HepG2 (cell line): Measurements from ENCODE around the gene DNMT3L. TPM values are rescaled to one million over a fixed set of nuclear protein-coding genes. Genes with fewer than 3 reads are reported as not detected.

Experiments used
- ATAC-seq: fragments of 200-7000 bp; cut with Tn5 transposase; 3 replicates; pipeline ENCODE4 v1.9.1; 2020; ENCODE audit warnings: mild to moderate bottlenecking, moderate library complexity
- BruUV-seq: library from RNA; stranded (reverse); fragments of 400-500 nt; replicated peaks from 2 replicates; lab custom pipeline; 2021; lab: Mats Ljungman, UMichigan
- CTCF ChIA-PET: fragments of 300-600 bp; formaldehyde crosslinking; extraction: SDS; loops from one replicate; lab custom pipeline; 2021; ENCODE audit warnings: low total read pairs, inconsistent platforms, low intra/inter-chr PET ratio; lab: Yijun Ruan, JAX
- POLR2A ChIA-PET: fragments of 350-600 bp; sonication (Branson Sonifier 250); formaldehyde crosslinking; loops from one replicate; lab custom pipeline; 2020; ENCODE audit warnings: antibody characterized with exemption, inconsistent platforms; lab: Yijun Ruan, JAX
- DNase-seq: peaks from one replicate; pipeline ENCODE4 v3.0.0-alpha.2; 2015; ENCODE audit warnings: low spot score
- FAIRE-seq: peaks from 3 replicates; lab custom pipeline; 2011; peaks lifted over from hg19 to GRCh38; lab: Jason Lieb, UNC
- H2AFZ ChIP-seq: one replicate; pipeline ENCODE4 v1.6.1; 2011; ENCODE audit warnings: low read length, inconsistent platforms
- H3K27ac ChIP-seq: fragments of 300-600 bp; 3 replicates; pipeline ENCODE4 v1.8.0; 2011; ENCODE audit warnings: mixed run types, mild to moderate bottlenecking, mixed read lengths, low read length, inconsistent platforms; ENCODE audit not compliant: insufficient read depth; ENCODE audit errors: extremely low read length
- H3K27me3 ChIP-seq, 2 experiments: fragments of 200-600 bp in 1 of 2; 2 replicates in 1 of 2; 3 replicates in 1 of 2; pipeline versions ENCODE4 v1.6.0 to v1.8.0; 2011; ENCODE audit warnings: low read length in 2 of 2, mild to moderate bottlenecking in 2 of 2, moderate library complexity in 2 of 2, inconsistent platforms in 1 of 2; ENCODE audit not compliant: insufficient read depth in 2 of 2, control insufficient read depth in 1 of 2
- H3K36me3 ChIP-seq, 2 experiments: fragments of 200-600 bp in 1 of 2; replicated peaks in 1 of 2; 2 replicates in 1 of 2; 3 replicates in 1 of 2; pipeline versions ENCODE4 v1.5.1 to v1.8.0; 2011; ENCODE audit warnings: low read length in 2 of 2, inconsistent platforms in 1 of 2; ENCODE audit not compliant: insufficient read depth in 2 of 2, control insufficient read depth in 1 of 2
- H3K4me1 ChIP-seq: 2 replicates; pipeline ENCODE4 v1.5.1; 2012; ENCODE audit warnings: low read length, inconsistent platforms; ENCODE audit not compliant: insufficient read depth
- H3K4me2 ChIP-seq: 2 replicates; pipeline ENCODE4 v1.6.0; 2011; ENCODE audit warnings: low read depth, low read length, inconsistent platforms
- H3K4me3 ChIP-seq, 3 experiments: fragments of 200-600 bp in 1 of 3; sonication (generic), shearing (Covaris generic) in 1 of 3; replicated peaks in 1 of 3; 2 replicates each; pipeline ENCODE4 v1.5.1; 2011 to 2016; ENCODE audit warnings: low read length in 3 of 3, inconsistent platforms in 2 of 3, low read depth in 2 of 3, mild to moderate bottlenecking in 2 of 3, control low read depth in 1 of 3, mixed read lengths in 1 of 3; ENCODE audit not compliant: insufficient read depth in 1 of 3
- H3K79me2 ChIP-seq: one replicate; pipeline ENCODE4 v1.6.1; 2011; ENCODE audit warnings: low read length, inconsistent platforms; ENCODE audit not compliant: insufficient read depth
- H3K9ac ChIP-seq: 2 replicates; pipeline ENCODE4 v1.6.0; 2011; ENCODE audit warnings: mild to moderate bottlenecking, low read depth, low read length, inconsistent platforms; ENCODE audit not compliant: insufficient read depth
- H3K9me3 ChIP-seq: 2 replicates; pipeline ENCODE4 v1.5.1; 2012; ENCODE audit warnings: mild to moderate bottlenecking, low read length
- H4K20me1 ChIP-seq: 2 replicates; pipeline ENCODE4 v1.6.0; 2011; ENCODE audit warnings: inconsistent platforms, mild to moderate bottlenecking, low read length, moderate library complexity; ENCODE audit not compliant: insufficient read depth
- ERF ChIP-seq: IDR thresholded peaks from 2 replicates; pipeline ENCODE4 v1.6.1; 2018; ENCODE audit warnings: missing biosample characterization, missing genetic modification reagents
- HOXA3 ChIP-seq: sonication (generic); formaldehyde crosslinking; IDR thresholded peaks from 2 replicates; pipeline ENCODE4 v1.5.0; 2020; ENCODE audit warnings: missing genetic modification reagents
- MAF1 ChIP-seq: sonication (generic); formaldehyde crosslinking; IDR thresholded peaks from 2 replicates; pipeline ENCODE4 v1.5.0; 2020; ENCODE audit warnings: missing genetic modification reagents, borderline replicate concordance
- SOX13 ChIP-seq, 3 experiments: fragments of 450-650 bp in 1 of 3; sonication (generic) in 1 of 3; formaldehyde crosslinking in 1 of 3; IDR thresholded peaks in 2 of 3; conservative IDR thresholded peaks in 1 of 3; 2 replicates each; pipeline versions ENCODE4 v1.5.0 to v1.6.1; 2016 to 2020; ENCODE audit warnings: antibody characterized with exemption in 1 of 3, mild to moderate bottlenecking in 1 of 3, missing compliant biosample characterization in 1 of 3, missing genetic modification reagents in 1 of 3, moderate library complexity in 1 of 3
- TEAD3 ChIP-seq: optimal IDR thresholded peaks from 2 replicates; pipeline ENCODE3; 2016; ENCODE audit warnings: borderline replicate concordance
- XBP1 ChIP-seq: sonication (generic); formaldehyde crosslinking; IDR thresholded peaks from 2 replicates; pipeline ENCODE4 v1.5.0; 2020; ENCODE audit warnings: missing genetic modification reagents
- ZNF17 ChIP-seq: sonication (generic); formaldehyde crosslinking; IDR thresholded peaks from 2 replicates; pipeline ENCODE4 v1.5.0; 2020; ENCODE audit warnings: mild to moderate bottlenecking, missing genetic modification reagents
- ZNF33B ChIP-seq: sonication (generic); formaldehyde crosslinking; IDR thresholded peaks from 2 replicates; pipeline ENCODE4 v1.5.1; 2020; ENCODE audit warnings: mild to moderate bottlenecking, missing genetic modification reagents
- ZNF563 ChIP-seq: sonication (generic); formaldehyde crosslinking; IDR thresholded peaks from 2 replicates; pipeline ENCODE4 v1.8.0; 2022; ENCODE audit warnings: mild to moderate bottlenecking, moderate library complexity, missing genetic modification reagents
- ZNF749 ChIP-seq: sonication (generic); formaldehyde crosslinking; IDR thresholded peaks from 2 replicates; pipeline ENCODE4 v1.8.0; 2022; ENCODE audit warnings: mild to moderate bottlenecking, missing genetic modification reagents, moderate library complexity, borderline replicate concordance
- ZSCAN25 ChIP-seq: sonication (generic); formaldehyde crosslinking; IDR thresholded peaks from 2 replicates; pipeline ENCODE4 v1.8.0; 2022; ENCODE audit warnings: mild to moderate bottlenecking, missing genetic modification reagents
- WGBS: methylation state at CpG from one replicate; pipeline ENCODE4 v1.1.6; 2017; ENCODE audit warnings: low lambda C conversion rate; 5-methylcytosine and 5-hydroxymethylcytosine counted together
- in situ Hi-C: cut with HindIII; loops from 2 replicates; pipeline ENCODE4 v1.10.0; 2017; ENCODE audit warnings: low pct_unique_long_range_greater_than_20kb; ENCODE audit not compliant: extremely low pct_ligation_motif_present
- intact Hi-C: fragments of 100-400 bp; cut with micrococcal nuclease; formaldehyde crosslinking; loops from one replicate; pipeline ENCODE4 v1.10.0; 2022; ENCODE audit not compliant: unreplicated experiment
- polyA plus RNA-seq, 8 experiments: library from polyadenylated mRNA; depleted of rRNA in 3 of 8; stranded (reverse) in 7 of 8; unstranded in 1 of 8; fragments of >200 nt; fragmentation: Illumina TruSeq in 4 of 8; extraction: Trizol in 4 of 8; gene quantifications; 2 replicates each; pipeline versions ENCODE4 v1.2.1 to v1.2.3, GENCODE V29; 2011 to 2016; ENCODE audit warnings: low read depth in 4 of 8, missing spikeins in 1 of 8, mixed read lengths in 1 of 8; ENCODE audit not compliant: insufficient read depth in 1 of 8
- total RNA-seq, 5 experiments: library from RNA; depleted of rRNA; stranded (reverse); fragments of >200 nt; fragmentation: Illumina TruSeq; extraction: Trizol; gene quantifications; 2 replicates each; pipeline ENCODE4 v1.2.3, GENCODE V29; 2016; ENCODE audit warnings: low read depth in 1 of 5
- TF ChIP-seq, protein P1 (sequence below): sonication (generic); formaldehyde crosslinking; IDR thresholded peaks from 2 replicates; pipeline ENCODE4 v1.5.1; 2020; ENCODE audit warnings: mild to moderate bottlenecking, missing genetic modification reagents, borderline replicate concordance
- TF ChIP-seq, protein P2 (sequence below), 2 experiments: sonication (generic) in 1 of 2; formaldehyde crosslinking in 1 of 2; IDR thresholded peaks; 2 replicates each; pipeline versions ENCODE4 v1.5.1 to v1.6.1; 2011 to 2020; ENCODE audit warnings: borderline replicate concordance in 1 of 2, low read depth in 1 of 2, low read length in 1 of 2, mild to moderate bottlenecking in 1 of 2, missing genetic modification reagents in 1 of 2, moderate library complexity in 1 of 2
- TF ChIP-seq, protein P3 (sequence below): sonication (generic); formaldehyde crosslinking; IDR thresholded peaks from 2 replicates; pipeline ENCODE4 v1.5.0; 2020; ENCODE audit warnings: missing genetic modification reagents
- TF ChIP-seq, protein P4 (sequence below): sonication (generic); formaldehyde crosslinking; IDR thresholded peaks from 2 replicates; pipeline ENCODE4 v1.8.1; 2023; ENCODE audit warnings: mild to moderate bottlenecking, missing genetic modification reagents
- TF ChIP-seq, protein P5 (sequence below): sonication (generic); formaldehyde crosslinking; IDR thresholded peaks from 2 replicates; pipeline ENCODE4 v1.8.1; 2022; ENCODE audit warnings: mild to moderate bottlenecking, missing genetic modification reagents

DNMT3L gene
- total and polyA plus RNA-seq, 2 of the 13 experiments (the other 11 are each of a cell fraction or from before 2014, with no cell fraction given): 0.75 to 1.7 TPM

DNA sequence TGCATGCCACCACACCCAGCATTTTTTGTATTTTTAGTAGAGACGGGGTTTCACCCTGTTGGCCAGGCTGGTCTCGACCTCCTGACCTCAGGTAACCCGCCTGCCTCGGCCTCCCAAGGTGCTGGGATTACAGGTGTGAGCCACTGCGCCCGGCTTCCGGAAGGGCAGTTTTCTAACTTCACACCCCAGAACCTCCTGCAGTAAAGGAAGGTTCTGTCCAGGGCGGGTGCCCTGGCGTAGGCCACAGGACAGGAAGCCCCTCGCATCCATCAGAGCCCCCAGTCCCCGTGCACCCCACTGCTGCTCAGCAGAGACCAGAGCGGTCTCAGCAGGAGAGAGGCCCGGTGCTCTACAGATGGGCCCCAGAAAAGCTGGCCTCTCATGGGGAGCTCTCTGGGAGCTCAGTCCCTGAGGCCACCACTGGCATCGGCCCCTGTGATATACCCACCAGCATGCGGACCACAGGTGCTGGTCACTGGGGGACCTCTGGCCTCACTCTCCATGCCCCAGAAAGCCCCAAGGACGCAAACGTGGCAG is 4.1 kb upstream of the DNMT3L start:
- no peaks in the 10 kb centered on the region for H3K36me3 ChIP-seq
- no peak overlapping the region for H3K4me2 ChIP-seq
- no peaks in the 10 kb centered on the region for H4K20me1 ChIP-seq
- in situ Hi-C loops: no loop called here
- no peak overlapping the region for H3K27ac ChIP-seq
- no peak for DNase-seq
- H2AFZ ChIP-seq: no peak overlapping the region
- no peak overlapping the region for H3K9ac ChIP-seq
- no peak for FAIRE-seq
- H3K9me3 ChIP-seq: no peaks in the 10 kb centered on the region
- CTCF ChIA-PET: no interaction called here
- POLR2A ChIA-PET: no interaction called here
- H3K4me3 ChIP-seq: no peak overlapping the region
- intact Hi-C loops: no loop called here
- 53% methylated on average over 9 of the region's 17 CpGs for WGBS
- H3K79me2 ChIP-seq: no peaks in the 10 kb centered on the region
- no TSS peak for BruUV-seq
- peaks cover 1 to 10% of the 10 kb centered on the region in 2 experiments; a peak in 2 of 5 replicates for H3K27me3 ChIP-seq
- peaks cover 31% of the 10 kb centered on the region for H3K4me1 ChIP-seq
- ATAC-seq: no peak
- no peak for TF ChIP-seq HOXA3 (CRISPR knock-in tag)
- TF ChIP-seq XBP1 (CRISPR knock-in tag): no peak
- TF ChIP-seq, protein P1, sequence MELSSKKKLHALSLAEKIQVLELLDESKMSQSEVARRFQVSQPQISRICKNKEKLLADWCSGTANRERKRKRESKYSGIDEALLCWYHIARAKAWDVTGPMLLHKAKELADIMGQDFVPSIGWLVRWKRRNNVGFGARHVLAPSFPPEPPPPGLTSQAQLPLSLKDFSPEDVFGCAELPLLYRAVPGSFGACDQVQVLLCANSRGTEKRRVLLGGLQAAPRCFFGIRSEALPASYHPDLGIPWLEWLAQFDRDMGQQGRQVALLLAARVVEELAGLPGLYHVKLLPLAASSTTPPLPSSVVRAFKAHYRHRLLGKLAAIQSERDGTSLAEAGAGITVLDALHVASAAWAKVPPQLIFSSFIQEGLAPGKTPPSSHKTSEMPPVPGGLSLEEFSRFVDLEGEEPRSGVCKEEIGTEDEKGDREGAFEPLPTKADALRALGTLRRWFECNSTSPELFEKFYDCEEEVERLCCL (CRISPR knock-in tag): no peak
- TF ChIP-seq SOX13 (IDR thresholded peaks at IDR 0.05): no peak
- TF ChIP-seq SOX13 (CRISPR knock-in tag; conservative IDR thresholded peaks at IDR 0.05 in 1 of 2, IDR thresholded peaks at IDR 0.05 in 1 of 2): no peak
- no peak for TF ChIP-seq ZNF563 (CRISPR knock-in tag)
- no peak for TF ChIP-seq TEAD3
- TF ChIP-seq ZSCAN25 (CRISPR knock-in tag): no peak
- no peak for TF ChIP-seq ZNF33B (CRISPR knock-in tag)
- TF ChIP-seq MAF1 (CRISPR knock-in tag): no peak
- no peak for TF ChIP-seq ERF (CRISPR knock-in tag)
- no peak for TF ChIP-seq ZNF17 (CRISPR knock-in tag)
- TF ChIP-seq, protein P2, sequence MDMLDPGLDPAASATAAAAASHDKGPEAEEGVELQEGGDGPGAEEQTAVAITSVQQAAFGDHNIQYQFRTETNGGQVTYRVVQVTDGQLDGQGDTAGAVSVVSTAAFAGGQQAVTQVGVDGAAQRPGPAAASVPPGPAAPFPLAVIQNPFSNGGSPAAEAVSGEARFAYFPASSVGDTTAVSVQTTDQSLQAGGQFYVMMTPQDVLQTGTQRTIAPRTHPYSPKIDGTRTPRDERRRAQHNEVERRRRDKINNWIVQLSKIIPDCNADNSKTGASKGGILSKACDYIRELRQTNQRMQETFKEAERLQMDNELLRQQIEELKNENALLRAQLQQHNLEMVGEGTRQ (IDR thresholded peaks at IDR 0.05; ENCODE audit: low read depth, low read length): no peak
- TF ChIP-seq, protein P2 (CRISPR knock-in tag; IDR thresholded peaks at IDR 0.05; ENCODE audit: borderline replicate concordance): no peak
- TF ChIP-seq, protein P3, sequence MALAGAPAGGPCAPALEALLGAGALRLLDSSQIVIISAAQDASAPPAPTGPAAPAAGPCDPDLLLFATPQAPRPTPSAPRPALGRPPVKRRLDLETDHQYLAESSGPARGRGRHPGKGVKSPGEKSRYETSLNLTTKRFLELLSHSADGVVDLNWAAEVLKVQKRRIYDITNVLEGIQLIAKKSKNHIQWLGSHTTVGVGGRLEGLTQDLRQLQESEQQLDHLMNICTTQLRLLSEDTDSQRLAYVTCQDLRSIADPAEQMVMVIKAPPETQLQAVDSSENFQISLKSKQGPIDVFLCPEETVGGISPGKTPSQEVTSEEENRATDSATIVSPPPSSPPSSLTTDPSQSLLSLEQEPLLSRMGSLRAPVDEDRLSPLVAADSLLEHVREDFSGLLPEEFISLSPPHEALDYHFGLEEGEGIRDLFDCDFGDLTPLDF (CRISPR knock-in tag): no peak
- TF ChIP-seq ZNF749 (CRISPR knock-in tag): no peak
- TF ChIP-seq, protein P4, sequence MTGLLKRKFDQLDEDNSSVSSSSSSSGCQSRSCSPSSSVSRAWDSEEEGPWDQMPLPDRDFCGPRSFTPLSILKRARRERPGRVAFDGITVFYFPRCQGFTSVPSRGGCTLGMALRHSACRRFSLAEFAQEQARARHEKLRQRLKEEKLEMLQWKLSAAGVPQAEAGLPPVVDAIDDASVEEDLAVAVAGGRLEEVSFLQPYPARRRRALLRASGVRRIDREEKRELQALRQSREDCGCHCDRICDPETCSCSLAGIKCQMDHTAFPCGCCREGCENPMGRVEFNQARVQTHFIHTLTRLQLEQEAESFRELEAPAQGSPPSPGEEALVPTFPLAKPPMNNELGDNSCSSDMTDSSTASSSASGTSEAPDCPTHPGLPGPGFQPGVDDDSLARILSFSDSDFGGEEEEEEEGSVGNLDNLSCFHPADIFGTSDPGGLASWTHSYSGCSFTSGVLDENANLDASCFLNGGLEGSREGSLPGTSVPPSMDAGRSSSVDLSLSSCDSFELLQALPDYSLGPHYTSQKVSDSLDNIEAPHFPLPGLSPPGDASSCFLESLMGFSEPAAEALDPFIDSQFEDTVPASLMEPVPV (CRISPR knock-in tag): no peak
- TF ChIP-seq, protein P5, sequence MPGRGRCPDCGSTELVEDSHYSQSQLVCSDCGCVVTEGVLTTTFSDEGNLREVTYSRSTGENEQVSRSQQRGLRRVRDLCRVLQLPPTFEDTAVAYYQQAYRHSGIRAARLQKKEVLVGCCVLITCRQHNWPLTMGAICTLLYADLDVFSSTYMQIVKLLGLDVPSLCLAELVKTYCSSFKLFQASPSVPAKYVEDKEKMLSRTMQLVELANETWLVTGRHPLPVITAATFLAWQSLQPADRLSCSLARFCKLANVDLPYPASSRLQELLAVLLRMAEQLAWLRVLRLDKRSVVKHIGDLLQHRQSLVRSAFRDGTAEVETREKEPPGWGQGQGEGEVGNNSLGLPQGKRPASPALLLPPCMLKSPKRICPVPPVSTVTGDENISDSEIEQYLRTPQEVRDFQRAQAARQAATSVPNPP (CRISPR knock-in tag): no peak
